CD4-positive, CD25-positive, alpha-beta regulatory T cell (primary cell): ENCODE data around the gene ARMS2. TPM values are rescaled to one million over a fixed set of nuclear protein-coding genes. Genes with fewer than 3 reads are reported as not detected.

ENCODE experiments used
- ATAC-seq, 2 donors: fragments of 150-1000 bp; cut with Tn5 transposase; one replicate each; pipeline ENCODE4 v1.10.0; 2021; ENCODE audit warnings: low read depth in 2 of 2, moderate number of reproducible peaks in 2 of 2, moderate library complexity in 1 of 2
- DNase-seq, 3 donors: peaks; one replicate each; pipeline versions ENCODE4 v3.0.0 to v3.0.0-alpha.2; 2012 to 2022; ENCODE audit warnings: mixed read lengths in 1 of 3
- H3K27ac ChIP-seq: one replicate; pipeline ENCODE4 v1.7.0; 2013; ENCODE audit warnings: mild to moderate bottlenecking, low read length; ENCODE audit not compliant: insufficient read depth, poor library complexity, severe bottlenecking
- H3K27me3 ChIP-seq: one replicate; pipeline ENCODE4 v1.7.0; 2013; ENCODE audit warnings: low read length; ENCODE audit not compliant: control insufficient read depth, insufficient read depth
- H3K36me3 ChIP-seq: one replicate; pipeline ENCODE4 v1.7.0; 2013; ENCODE audit warnings: mild to moderate bottlenecking, low read length, moderate library complexity; ENCODE audit not compliant: control insufficient read depth, insufficient read depth
- H3K4me1 ChIP-seq: 2 replicates; pipeline ENCODE4 v1.7.0; 2013; ENCODE audit warnings: mild to moderate bottlenecking, low read length; ENCODE audit not compliant: insufficient read depth, control insufficient read depth, poor library complexity, severe bottlenecking
- H3K4me3 ChIP-seq: one replicate; pipeline ENCODE4 v1.7.0; 2013; ENCODE audit warnings: low read depth, mild to moderate bottlenecking, low read length, moderate library complexity
- H3K9me3 ChIP-seq, 2 experiments: 1 replicate in 1 of 2; 2 replicates in 1 of 2; pipeline ENCODE4 v1.7.0; 2013; ENCODE audit warnings: low read length in 2 of 2, mild to moderate bottlenecking in 1 of 2, moderate library complexity in 1 of 2; ENCODE audit not compliant: control insufficient read depth in 2 of 2
- H3K27ac Mint-ChIP-seq, 3 donors: one replicate each; pipeline ENCODE4 v1.8.0; 2020 to 2022; ENCODE audit warnings: mild to moderate bottlenecking in 3 of 3, mixed read lengths in 3 of 3, moderate library complexity in 2 of 3
- H3K27me3 Mint-ChIP-seq: one replicate; pipeline ENCODE4 v1.8.0; 2022; ENCODE audit warnings: mild to moderate bottlenecking, mixed read lengths
- H3K36me3 Mint-ChIP-seq: one replicate; pipeline ENCODE4 v1.8.0; 2020; ENCODE audit warnings: mixed read lengths
- H3K4me1 Mint-ChIP-seq, 4 donors: one replicate each; pipeline ENCODE4 v1.8.0; 2020 to 2022; ENCODE audit warnings: mixed read lengths in 4 of 4, mild to moderate bottlenecking in 1 of 4
- H3K4me3 Mint-ChIP-seq, 4 donors: one replicate each; pipeline ENCODE4 v1.8.0; 2020 to 2022; ENCODE audit warnings: mild to moderate bottlenecking in 4 of 4, mixed read lengths in 4 of 4, moderate library complexity in 3 of 4
- H3K9me3 Mint-ChIP-seq, 7 donors: one replicate each; pipeline ENCODE4 v1.8.0; 2020 to 2022; ENCODE audit warnings: mixed read lengths in 7 of 7, mild to moderate bottlenecking in 3 of 7, moderate library complexity in 2 of 7
- polyA plus RNA-seq, 4 donors: library from polyadenylated mRNA; unstranded; fragments of 300-500 nt; fragmentation: Illumina TruSeq; gene quantifications; one replicate each; pipeline ENCODE4 v1.2.3, GENCODE V29; 2021
- total RNA-seq: library from RNA; stranded (reverse); gene quantifications from one replicate; pipeline ENCODE4 v1.2.3, GENCODE V29; 2022

The ARMS2 gene
- total and polyA plus RNA-seq, 5 donors from 2014 or later = not detected

DNA sequence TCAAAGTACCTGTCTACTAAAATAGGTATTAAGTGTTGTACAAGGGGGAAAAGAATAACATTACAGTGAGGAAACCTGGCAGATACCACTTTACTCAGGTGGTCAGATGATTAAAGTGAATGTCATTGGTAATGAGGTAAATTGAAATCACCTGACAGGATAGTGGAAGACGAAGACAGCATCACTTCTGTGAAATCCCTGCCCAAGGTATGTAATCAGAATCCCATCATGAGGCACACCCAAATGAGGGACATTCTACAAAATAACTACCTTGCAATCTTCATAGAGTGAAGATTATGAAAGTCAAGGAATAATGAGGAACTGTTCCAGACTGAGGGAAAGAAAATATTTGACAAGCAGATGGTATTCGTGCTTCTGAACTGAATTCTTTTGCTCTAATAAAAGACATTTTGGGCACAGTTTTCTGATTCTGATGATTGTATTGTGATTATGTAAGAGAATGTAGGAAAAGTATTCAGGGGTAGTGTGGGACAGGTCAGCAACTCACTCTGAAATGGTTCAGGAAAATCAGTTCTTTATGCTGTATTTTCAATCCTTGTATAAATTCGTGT, 33.3 kb upstream of the ARMS2 start:
- no peaks in the 10 kb centered on the region for H3K27me3 Mint-ChIP-seq
- no peak for ATAC-seq

DNA sequence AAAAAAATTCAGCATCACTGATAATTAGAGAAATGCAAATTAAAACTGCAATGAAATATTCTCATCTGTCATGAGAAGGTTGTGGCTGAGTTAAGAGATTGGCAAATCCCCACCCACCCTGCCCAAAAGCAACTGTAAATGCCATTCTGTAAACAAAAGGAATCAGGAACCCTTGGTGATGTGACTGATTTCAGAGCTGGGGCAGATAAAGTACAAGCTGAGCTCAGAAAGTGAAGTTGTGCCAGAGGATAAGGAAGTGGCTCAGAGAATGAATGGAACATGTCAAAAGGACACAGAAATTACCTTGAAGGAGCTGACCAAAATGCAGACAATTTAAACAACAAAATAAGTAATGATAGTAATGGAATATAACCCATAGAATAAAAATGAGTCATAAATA, 32.7 kb upstream of the ARMS2 start:
- DNase-seq (no peak), ATAC-seq (no peak)
- no peaks in the 10 kb centered on the region for H3K9me3 ChIP-seq
- peak overlapping the region; percentile 77 for H3K4me3 ChIP-seq
- Mint-ChIP-seq H3K36me3 (peaks cover 32% of the 10 kb centered on the region), H3K4me3 (peak overlapping the region; percentile 38 to 81 (median 70)), H3K9me3 (peaks cover 0 to 3% (median 1%) of the 10 kb centered on the region in 7 donors), H3K27me3 (no peaks in the 10 kb centered on the region), H3K4me1 (peaks cover 37 to 83% (median 68%) of the 10 kb centered on the region in 4 donors), H3K27ac (peak overlapping the region; percentile 87 to 95 (median 92))
- H3K27me3 ChIP-seq = no peaks in the 10 kb centered on the region
- peaks cover 90% of the 10 kb centered on the region for H3K4me1 ChIP-seq
- peak overlapping the region; percentile 65 for H3K27ac ChIP-seq
- peaks cover 2% of the 10 kb centered on the region for H3K36me3 ChIP-seq

More for the DNA sequence above, 33.3 kb upstream of the ARMS2 start:
- Histone ChIP-seq H3K4me1 (peaks cover 95% of the 10 kb centered on the region), H3K4me3 (peak overlapping the region; percentile 21), H3K27me3 (no peaks in the 10 kb centered on the region), H3K9me3 (no peaks in the 10 kb centered on the region), H3K36me3 (peaks cover 2% of the 10 kb centered on the region), H3K27ac (peak overlapping the region; percentile 65)
- peak in 1 of 3 donors; percentile 51 for DNase-seq
- Mint-ChIP-seq H3K4me3 (peak overlapping the region; percentile 19 to 77 (median 60)), H3K4me1 (peaks cover 40 to 86% (median 72%) of the 10 kb centered on the region in 4 donors), H3K9me3 (peaks cover 0 to 3% (median 1%) of the 10 kb centered on the region in 7 donors), H3K36me3 (peaks cover 33% of the 10 kb centered on the region), H3K27ac (peak overlapping the region; percentile 91 to 95 (median 92))

DNA sequence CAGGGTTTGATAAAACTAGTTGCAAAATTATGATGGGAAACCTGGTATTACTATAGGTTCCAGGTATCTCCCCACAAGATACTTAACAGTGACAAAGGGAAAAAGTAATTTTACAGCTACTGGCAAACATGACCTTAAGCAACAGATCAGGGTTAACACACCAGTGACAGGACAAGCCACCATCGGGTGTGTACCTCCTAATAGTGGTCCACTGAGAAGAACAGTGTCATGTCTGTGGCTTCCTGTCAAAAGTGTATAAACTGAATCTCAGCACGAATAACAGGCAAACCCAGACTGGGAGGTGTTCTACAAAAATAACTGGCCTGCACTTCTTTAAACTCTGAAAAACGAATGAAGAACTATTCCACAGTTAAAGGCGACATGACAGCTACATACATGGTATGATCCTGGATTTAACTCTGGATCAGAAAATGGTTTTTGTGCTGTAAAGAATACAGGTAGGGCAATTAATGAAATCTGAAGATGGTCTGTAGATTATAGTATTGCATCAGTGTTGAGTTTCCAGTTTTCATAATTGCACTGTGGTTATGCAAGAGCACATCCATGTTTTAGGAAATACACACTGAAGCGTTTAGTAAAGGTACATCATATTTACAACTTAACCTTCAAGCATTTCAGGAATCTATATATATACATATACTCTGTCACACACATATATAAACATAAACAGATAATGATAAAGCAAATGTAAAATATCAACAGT, 32.0 kb upstream of the ARMS2 start:
- H3K4me1 Mint-ChIP-seq = peaks cover 38 to 83% (median 69%) of the 10 kb centered on the region in 4 donors
- peak overlapping the region; percentile 47 to 82 (median 70) for H3K4me3 Mint-ChIP-seq
- H3K9me3 Mint-ChIP-seq = peaks cover 0 to 3% (median 0%) of the 10 kb centered on the region in 7 donors
- H3K27ac Mint-ChIP-seq = peak overlapping the region; percentile 87 to 99 (median 92)
- Histone ChIP-seq H3K27ac (peak overlapping the region; percentile 65), H3K4me1 (peaks cover 90% of the 10 kb centered on the region), H3K36me3 (peaks cover 2% of the 10 kb centered on the region), H3K4me3 (peak overlapping the region; percentile 77), H3K9me3 (no peaks in the 10 kb centered on the region), H3K27me3 (no peaks in the 10 kb centered on the region)
- H3K27me3 Mint-ChIP-seq = no peaks in the 10 kb centered on the region
- H3K36me3 Mint-ChIP-seq = peaks cover 37% of the 10 kb centered on the region
- ATAC-seq (peak; percentile 80 to 90), DNase-seq (peak in 2 of 3 donors; percentile 42 to 74)

DNA sequence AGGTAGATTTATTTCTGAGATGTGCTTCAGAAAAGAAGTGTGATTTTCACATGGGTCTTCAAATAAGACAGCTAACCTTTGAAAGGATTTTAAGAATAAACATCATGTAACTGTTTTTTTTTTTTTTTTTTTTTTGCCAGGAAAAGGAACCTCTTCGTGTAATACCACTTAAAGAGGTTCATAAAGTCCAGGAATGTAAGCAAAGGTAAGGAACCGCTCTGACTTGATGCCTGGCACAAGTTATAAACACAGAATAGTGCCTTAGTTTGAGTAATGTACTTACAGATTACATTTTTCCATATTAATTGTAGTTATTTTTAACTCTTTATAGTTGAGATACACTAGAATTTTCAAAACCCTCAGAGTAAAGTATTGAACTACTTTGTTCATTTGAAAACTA, 30.4 kb upstream of the ARMS2 start:
- H3K27me3 ChIP-seq = no peaks in the 10 kb centered on the region
- peaks cover 78% of the 10 kb centered on the region for H3K4me1 ChIP-seq
- Mint-ChIP-seq H3K4me1 (peaks cover 42 to 77% (median 61%) of the 10 kb centered on the region in 4 donors), H3K36me3 (peaks cover 36% of the 10 kb centered on the region), H3K27ac (peak overlapping the region in 2 of 3 donors; percentile 89 to 95), H3K4me3 (peak overlapping the region in 1 of 4 donors; percentile 71), H3K27me3 (no peaks in the 10 kb centered on the region), H3K9me3 (peaks cover 0 to 3% (median 0%) of the 10 kb centered on the region in 7 donors)
- peak overlapping the region; percentile 65 for H3K27ac ChIP-seq
- peaks cover 11% of the 10 kb centered on the region for H3K36me3 ChIP-seq
- H3K4me3 ChIP-seq = peak overlapping the region; percentile 20
- no peaks in the 10 kb centered on the region for H3K9me3 ChIP-seq
- DNase-seq = no peak
- ATAC-seq = no peak

DNA sequence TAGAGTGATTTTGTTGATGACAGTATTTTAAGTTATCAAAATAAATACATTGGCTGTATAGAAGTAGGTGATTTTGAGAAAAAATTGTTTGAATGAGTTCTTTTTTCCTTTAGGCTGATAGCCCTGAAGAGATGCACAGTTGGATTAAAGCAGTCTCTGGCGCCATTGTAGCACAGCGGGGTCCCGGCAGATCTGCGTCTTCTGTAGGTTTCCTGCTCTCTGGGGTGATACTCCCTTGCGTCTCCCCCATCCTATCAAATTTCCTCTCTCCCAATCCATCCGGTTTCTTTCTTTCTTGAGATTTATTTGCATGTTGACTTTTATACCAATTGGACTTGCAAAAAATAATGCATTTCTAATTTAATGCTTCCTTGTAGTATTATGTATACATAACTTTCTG, 27.6 kb upstream of the ARMS2 start:
- no peaks in the 10 kb centered on the region for H3K9me3 Mint-ChIP-seq
- peak overlapping the region in 2 of 4 donors; percentile 32 to 39 for H3K4me3 Mint-ChIP-seq
- peaks cover 32 to 54% (median 44%) of the 10 kb centered on the region in 4 donors for H3K4me1 Mint-ChIP-seq

DNA sequence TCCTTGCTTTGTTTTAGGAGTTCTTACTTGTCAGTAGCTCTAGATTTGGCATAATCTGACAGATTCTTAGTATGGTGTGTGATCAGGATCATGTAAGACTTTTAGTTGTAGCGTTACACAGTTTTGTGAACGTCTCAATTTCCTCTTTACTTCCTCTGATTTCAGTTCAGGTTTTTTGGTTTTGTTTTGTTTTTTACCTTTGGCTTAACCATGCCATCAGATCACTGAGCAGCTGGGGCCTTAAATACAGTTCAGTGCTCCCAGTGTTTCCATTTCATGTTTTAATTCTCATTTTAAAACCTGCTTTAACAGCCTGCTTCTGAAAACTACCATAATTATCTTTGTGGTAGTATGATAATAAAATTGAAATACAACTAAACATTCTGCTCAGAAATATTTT, 27.2 kb upstream of the ARMS2 start:
- Mint-ChIP-seq H3K4me3 (peak overlapping the region in 2 of 4 donors; percentile 32 to 39), H3K27ac (peak overlapping the region; percentile 77 to 89 (median 86)), H3K9me3 (no peaks in the 10 kb centered on the region), H3K36me3 (peaks cover 44% of the 10 kb centered on the region), H3K27me3 (no peaks in the 10 kb centered on the region), H3K4me1 (peaks cover 31 to 52% (median 42%) of the 10 kb centered on the region in 4 donors)
- peaks cover 46% of the 10 kb centered on the region for H3K4me1 ChIP-seq
- H3K4me3 ChIP-seq = peak overlapping the region; percentile 5
- ATAC-seq (no peak), DNase-seq (no peak)
- no peaks in the 10 kb centered on the region for H3K9me3 ChIP-seq
- H3K27ac ChIP-seq = peak overlapping the region; percentile 56
- H3K27me3 ChIP-seq = no peaks in the 10 kb centered on the region
- H3K36me3 ChIP-seq = peaks cover 33% of the 10 kb centered on the region

More for the DNA sequence above, 27.6 kb upstream of the ARMS2 start:
- H3K27ac ChIP-seq = peak overlapping the region; percentile 56
- no peaks in the 10 kb centered on the region for H3K27me3 ChIP-seq
- DNase-seq = no peak
- peaks cover 50% of the 10 kb centered on the region for H3K4me1 ChIP-seq
- peaks cover 33% of the 10 kb centered on the region for H3K36me3 ChIP-seq
- H3K27me3 Mint-ChIP-seq = no peaks in the 10 kb centered on the region
- peaks cover 44% of the 10 kb centered on the region for H3K36me3 Mint-ChIP-seq
- peak overlapping the region; percentile 5 for H3K4me3 ChIP-seq
- no peaks in the 10 kb centered on the region for H3K9me3 ChIP-seq
- no peak for ATAC-seq
- H3K27ac Mint-ChIP-seq = peak overlapping the region; percentile 77 to 89 (median 86)

DNA sequence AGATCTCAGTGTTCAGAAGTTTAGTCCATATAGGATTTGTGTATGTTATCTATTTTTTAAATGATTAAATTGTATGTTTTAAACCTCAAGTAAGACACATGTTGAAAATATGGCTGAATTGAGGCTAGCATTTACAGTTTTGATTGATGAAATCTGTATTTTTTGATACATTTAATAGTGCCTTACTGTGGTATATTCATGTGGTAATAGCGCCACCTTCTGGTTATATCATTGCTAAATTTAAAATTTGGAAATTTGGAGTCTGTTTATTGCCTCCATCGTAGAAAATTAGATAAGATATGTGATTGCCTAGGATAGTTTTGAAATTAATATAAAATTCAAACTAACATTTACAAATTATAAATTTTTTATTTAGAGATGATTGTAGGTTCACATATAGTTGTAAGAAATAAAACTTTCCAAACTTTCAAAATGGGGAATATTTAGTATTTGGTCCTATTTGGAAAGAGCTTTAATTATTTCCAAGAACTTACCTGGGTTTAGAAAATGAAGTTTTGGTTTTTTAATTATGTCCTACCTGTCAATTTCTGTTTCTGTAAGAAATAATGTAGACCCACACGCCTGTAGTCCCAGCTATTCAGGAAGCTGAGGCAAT, 19.1 kb upstream of the ARMS2 start:
- ATAC-seq (peak in 1 of 2 donors; percentile 59), DNase-seq (peak in 2 of 3 donors; percentile 65 to 69)
- Histone ChIP-seq H3K27ac (peak overlapping the region; percentile 19), H3K9me3 (no peaks in the 10 kb centered on the region), H3K27me3 (no peaks in the 10 kb centered on the region), H3K4me1 (no peaks in the 10 kb centered on the region), H3K4me3 (no peak overlapping the region), H3K36me3 (peaks cover 13% of the 10 kb centered on the region)
- no peak overlapping the region for H3K4me3 Mint-ChIP-seq
- H3K4me1 Mint-ChIP-seq = peaks cover 8 to 24% (median 14%) of the 10 kb centered on the region in 4 donors
- peaks cover 34% of the 10 kb centered on the region for H3K36me3 Mint-ChIP-seq
- no peaks in the 10 kb centered on the region for H3K27me3 Mint-ChIP-seq
- no peak overlapping the region for H3K27ac Mint-ChIP-seq
- peaks cover 0 to 2% (median 0%) of the 10 kb centered on the region in 7 donors for H3K9me3 Mint-ChIP-seq
